Activated naive CD4-positive, alpha-beta T cell (primary cell): ENCODE measurements around the gene IQSEC2.
A peak's percentile ranks its signal among the peaks of the same experiment; 100 is the strongest.

ENCODE experiments used
- DNase-seq, 4 experiments: peaks; one replicate each; lab custom pipeline; 2025; lab: John Stamatoyannopoulos, UW

IQSEC2 gene

DNA sequence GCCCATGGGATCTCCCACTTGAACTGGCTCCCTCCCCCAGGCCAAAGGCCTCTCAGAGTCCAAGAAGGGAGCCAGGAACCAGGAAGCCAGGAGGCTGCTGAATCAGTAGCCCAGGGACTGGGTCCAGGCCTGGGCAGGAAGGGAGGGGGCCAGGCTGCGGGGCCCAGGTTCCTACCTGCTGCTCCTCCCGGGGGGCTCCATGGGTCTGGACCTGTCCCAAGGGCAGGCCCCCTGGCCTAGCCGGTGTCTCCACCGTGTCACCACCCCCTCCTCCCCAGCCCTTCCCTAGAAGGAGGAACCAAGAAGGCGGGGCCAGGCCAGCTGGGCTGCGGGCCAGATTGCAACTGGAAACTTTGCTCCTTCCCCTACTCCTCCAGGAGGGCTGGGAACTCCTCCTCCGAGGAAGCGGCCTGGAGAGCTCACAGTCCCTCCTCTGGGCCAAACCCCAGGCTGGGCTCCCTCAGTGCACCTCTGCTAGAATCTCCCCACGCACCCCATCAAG, at the start of gene IQSEC2:
TSS of gene IQSEC2 (minus strand) at position 264 of the 502 bp plus-strand sequence.
- DNase-seq, result no peak

DNA sequence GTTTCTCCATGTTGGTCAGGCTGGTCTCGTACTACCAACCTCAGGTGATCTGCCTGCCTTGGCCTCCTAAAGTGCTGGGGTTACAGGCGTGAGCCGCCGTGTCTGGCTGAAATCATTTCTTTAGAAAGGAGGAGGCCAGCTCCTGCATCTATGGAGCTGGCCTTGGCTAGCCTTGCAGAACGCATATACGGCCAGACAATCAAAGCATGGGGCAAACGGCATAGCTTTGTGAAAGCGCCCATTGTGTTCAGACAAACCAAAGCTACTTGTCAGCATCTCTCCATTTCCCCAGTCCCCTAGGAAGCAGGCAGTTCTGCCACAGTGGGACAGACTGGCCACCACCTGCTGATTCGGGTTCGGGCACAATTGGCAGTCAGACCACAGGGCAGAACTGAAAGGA, 48.9 kb upstream of the IQSEC2 start:
- no peak for DNase-seq

- DNase-seq, result no peak
Observed at GRCh38 chrX:53324803-53325202, 43.4 kb upstream of the IQSEC2 start.

- no peak for DNase-seq
Observed at GRCh38 chrX:53324085-53324484, 42.7 kb upstream of the IQSEC2 start.

- no peak for DNase-seq
Observed at GRCh38 chrX:53323196-53323595, 41.8 kb upstream of the IQSEC2 start.

DNA sequence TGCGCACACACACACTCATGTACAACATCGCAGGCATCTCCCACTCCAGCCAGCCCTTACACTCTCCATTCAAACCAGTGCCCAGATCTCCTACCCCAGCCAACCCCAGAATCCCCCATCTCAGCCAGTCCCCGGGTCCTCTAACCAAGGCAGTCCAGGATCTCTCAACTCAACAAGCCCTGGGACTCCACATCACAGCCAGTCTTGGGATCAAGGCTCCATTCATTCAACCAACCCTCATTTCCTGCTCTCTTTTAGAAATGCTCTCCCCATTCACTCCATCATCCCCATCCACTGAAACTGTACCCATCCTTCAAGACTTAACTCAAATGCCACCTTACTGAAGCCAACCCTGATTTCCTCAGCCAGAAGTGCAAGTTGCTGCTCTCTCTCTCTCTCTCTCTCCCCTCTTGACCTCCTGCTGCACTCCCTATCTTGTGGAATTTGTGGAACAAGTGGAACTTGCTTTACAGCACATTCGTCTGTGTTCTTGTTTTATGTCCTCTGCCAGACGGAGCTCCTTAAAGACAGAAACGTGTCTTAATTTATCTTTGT, 40.6 kb upstream of the IQSEC2 start:
- no peak for DNase-seq

- DNase-seq, result no peak
Observed at GRCh38 chrX:53321230-53321942, 40.0 kb upstream of the IQSEC2 start.

GRCh38 chrX:53320543-53321229, 39.3 kb upstream of the IQSEC2 start:
- DNase-seq, result peak in 1 of 4 experiments; percentile 15

DNA sequence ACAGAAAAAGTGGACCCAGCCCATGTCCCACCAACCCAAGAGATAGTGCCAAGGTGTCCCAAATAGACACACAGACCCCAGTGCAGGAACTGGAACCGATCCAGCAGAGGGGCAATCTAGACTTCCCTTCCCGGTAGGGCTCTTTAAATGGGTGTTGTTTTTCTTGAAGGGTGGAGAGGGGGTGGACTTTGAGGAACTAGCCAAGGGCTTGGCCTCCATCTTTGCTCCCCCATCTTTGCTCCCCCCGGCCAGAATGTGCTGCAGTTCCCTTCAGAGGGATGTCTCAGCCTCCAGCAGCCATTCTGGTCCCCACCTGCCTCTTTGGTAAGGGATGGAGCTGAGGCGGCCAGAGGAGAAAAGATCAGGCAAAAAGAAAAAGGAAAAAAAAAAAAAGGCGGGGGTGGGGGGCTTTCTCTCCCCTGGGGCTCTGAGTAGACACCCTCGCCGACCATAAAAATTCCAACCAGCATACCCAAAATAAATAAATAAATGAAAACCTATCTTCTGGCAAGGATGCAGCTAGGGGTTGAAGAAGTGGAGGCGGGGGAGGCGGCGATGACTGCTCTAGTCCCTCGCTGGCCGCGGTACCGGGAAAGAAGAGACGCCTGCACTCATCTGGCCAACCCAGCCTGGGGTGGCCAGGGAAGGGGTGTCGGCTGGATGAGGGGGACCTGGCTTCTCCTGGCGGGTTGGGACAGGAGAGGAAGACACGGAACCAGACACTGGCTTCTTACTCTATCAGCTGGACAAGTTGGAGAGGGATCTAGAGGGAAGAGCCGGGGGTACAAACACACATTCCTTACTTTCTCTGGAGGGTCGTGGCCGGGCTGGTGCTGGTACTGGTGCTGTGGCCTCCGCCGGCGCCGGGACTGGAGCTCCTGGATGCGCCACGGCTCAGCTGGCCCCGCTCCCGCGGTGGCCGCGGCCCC, 38.5 kb upstream of the IQSEC2 start:
- DNase-seq, result no peak

DNA sequence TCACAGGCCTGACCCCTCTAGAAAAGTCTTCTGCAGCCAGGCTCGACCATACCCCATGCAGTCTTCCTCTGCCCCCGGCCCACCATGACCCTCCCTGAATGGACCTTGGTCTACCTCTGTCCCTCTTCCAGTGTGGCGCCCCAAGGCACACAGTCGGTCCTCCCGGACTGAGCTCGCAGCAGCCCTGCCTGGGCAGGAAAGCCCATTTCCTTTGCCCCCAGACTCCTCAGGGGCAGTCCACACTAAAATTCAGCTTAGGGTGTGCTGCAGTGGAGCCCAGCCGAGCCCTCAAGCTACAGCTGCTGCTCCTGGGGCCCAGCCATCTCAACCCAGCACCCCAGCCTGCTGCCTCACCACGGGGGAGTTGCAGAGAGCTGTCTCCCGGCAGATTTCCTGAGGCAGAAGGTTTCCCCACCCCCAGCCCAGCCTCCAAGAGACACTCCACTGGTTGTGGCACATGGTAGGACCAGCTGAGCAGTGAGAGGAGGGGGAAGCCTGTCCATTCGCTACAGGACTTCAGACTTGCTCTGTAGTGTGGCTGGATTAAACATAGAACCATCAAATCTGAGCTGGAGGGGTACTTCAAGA, 37.5 kb upstream of the IQSEC2 start:
- no peak for DNase-seq

GRCh38 chrX:53317365-53318069, 36.1 kb upstream of the IQSEC2 start:
- peak; percentile 8 to 68 (median 29) for DNase-seq

- no peak for DNase-seq
Observed at GRCh38 chrX:53316860-53317237, 35.5 kb upstream of the IQSEC2 start.

DNA sequence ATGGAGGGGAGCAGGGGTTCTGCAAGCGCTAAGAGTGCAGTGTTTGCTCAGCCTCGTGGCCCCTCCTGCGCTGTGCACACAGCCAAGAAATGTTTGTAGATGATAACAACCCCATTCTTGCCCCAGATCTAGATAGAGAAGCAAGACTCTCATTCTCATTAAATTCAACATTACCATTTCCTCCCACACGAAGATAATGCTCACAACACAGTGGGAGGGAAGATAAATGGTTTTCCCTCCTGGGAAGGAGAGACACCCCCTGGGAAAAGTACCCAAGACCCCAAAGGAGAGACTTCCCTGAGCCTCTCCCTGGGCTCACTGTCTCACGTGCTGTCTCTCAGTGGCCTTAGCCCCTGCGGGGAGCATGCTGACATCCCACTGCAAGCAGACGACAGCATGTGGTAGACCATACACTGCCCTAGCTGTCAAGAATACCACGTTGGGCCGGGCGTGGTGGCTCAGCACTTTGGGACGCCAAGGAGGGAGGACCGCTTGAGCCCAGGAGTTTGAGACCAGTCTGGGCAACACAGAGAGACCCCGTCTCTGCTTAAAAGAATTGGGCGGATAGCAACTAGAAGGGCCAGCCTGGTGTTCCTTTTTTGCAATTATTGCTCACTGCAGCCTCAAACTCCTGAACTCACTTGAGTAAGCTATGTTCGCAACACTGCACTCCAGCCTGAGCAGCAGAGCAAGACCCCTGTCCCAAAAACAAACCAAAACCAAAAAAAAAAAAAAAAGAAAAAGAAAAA, 34.9 kb upstream of the IQSEC2 start:
- DNase-seq, result no peak

- no peak for DNase-seq
Observed at GRCh38 chrX:53313728-53314105, 32.3 kb upstream of the IQSEC2 start.

GRCh38 chrX:53312946-53313727, 31.8 kb upstream of the IQSEC2 start:
- DNase-seq, result peak in 3 of 4 experiments; percentile 31 to 58 (median 37)

DNA sequence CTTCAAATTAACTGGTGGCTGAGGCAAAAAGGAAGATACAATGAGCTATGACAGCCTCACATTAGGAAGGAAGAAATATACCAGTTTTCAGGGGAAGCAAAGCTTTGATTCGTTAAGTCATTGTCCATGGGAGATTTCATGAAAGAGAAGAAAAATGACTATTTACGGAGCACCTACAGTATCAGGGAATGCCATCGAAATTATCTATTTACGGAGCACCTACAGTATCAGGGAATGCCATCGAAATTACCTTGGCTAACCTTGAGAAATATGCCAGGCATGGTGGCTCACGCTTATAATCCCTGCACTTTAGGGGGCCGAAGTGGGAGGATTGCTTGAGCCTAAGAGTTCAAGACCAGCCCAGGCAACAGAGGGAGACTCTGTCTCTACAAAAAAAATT, 28.5 kb upstream of the IQSEC2 start:
- no peak for DNase-seq

GRCh38 chrX:53308836-53309235, 27.5 kb upstream of the IQSEC2 start:
- no peak for DNase-seq

DNA sequence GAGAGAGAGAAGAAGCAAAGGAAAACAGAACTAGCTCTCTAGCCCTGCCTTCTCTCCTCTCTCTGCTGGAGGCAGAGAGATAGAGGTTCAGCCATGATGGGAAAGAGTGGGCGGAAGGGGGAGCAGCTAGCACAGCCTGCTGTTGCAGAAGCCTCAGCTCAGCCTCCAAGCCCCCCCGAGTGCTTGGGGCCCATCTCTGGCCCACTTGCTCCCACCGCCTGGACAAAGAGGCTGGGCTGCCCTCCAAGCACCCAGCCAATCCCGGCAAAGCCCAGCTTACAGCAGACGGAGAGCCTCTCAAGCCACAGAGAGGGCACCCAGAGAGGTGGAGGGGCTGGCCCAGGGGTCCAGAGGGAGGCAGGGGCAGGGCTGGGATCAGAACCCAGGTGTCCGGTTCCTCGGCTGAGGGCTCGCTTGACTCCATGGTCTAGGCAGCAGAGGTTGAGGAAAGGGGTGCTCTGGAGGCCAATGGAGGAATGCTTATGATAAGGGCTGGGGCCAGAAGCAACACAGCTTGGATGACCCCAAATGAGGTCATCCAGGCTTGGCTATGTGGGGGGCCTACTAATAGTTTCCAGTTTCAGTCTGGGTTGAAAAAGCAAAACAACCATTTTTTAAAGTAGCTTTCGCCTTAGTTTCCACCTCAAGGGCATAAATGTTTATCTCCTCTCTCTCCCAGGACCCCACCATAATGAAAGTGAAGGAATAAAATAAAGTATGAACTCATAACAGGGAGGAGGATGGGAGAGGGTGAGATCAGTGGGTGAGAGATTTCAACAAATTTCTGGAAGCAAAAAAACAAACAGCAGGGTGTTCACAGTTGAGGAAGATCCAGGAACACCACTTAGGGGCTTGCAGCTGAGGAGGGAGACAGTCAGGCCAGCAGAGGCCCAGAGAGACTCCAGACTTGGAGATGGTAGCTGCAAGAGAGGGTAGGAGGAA, 24.9 kb upstream of the IQSEC2 start:
- DNase-seq, result no peak
